Large intestine (tissue), 3 donors: Measurements from ENCODE around the gene TRAPPC3. TPM values are rescaled to one million over a fixed set of nuclear protein-coding genes. Genes with fewer than 3 reads are reported as not detected.

Experiments used
- DNase-seq, 2 donors: peaks; one replicate each; pipeline versions ENCODE4 v3.0.0 to v3.0.0-alpha.2; 2013
- H3K27ac ChIP-seq: one replicate; pipeline ENCODE4 v1.5.1; 2013; ENCODE audit warnings: low read length
- H3K27me3 ChIP-seq: 2 replicates; pipeline ENCODE4 v1.6.1; 2013; ENCODE audit warnings: low read length; ENCODE audit not compliant: control insufficient read depth, insufficient read depth
- H3K36me3 ChIP-seq: 2 replicates; pipeline ENCODE4 v1.6.1; 2013; ENCODE audit warnings: low read length; ENCODE audit not compliant: control insufficient read depth, insufficient read depth
- H3K4me1 ChIP-seq: one replicate; pipeline ENCODE4 v1.6.1; 2013; ENCODE audit warnings: low read length; ENCODE audit not compliant: control insufficient read depth, insufficient read depth
- H3K4me3 ChIP-seq: one replicate; pipeline ENCODE4 v1.5.1; 2013; ENCODE audit warnings: low read length
- H3K9me3 ChIP-seq: one replicate; pipeline ENCODE4 v1.6.1; 2013; ENCODE audit warnings: mild to moderate bottlenecking, low read depth, low read length, moderate library complexity; ENCODE audit not compliant: control insufficient read depth
- WGBS: methylation state at CpG from one replicate; pipeline ENCODE4 v1.1.5; 2013; ENCODE audit warnings: low lambda C conversion rate; ENCODE audit not compliant: insufficient coverage; 5-methylcytosine and 5-hydroxymethylcytosine counted together
- polyA plus RNA-seq: library from polyadenylated mRNA; unstranded; fragments of 120-200 nt; gene quantifications from one replicate; pipeline ENCODE4 v1.2.1, GENCODE V29; 2013

The TRAPPC3 gene
- polyA plus RNA-seq, 1 donor = 65.2 TPM

DNA sequence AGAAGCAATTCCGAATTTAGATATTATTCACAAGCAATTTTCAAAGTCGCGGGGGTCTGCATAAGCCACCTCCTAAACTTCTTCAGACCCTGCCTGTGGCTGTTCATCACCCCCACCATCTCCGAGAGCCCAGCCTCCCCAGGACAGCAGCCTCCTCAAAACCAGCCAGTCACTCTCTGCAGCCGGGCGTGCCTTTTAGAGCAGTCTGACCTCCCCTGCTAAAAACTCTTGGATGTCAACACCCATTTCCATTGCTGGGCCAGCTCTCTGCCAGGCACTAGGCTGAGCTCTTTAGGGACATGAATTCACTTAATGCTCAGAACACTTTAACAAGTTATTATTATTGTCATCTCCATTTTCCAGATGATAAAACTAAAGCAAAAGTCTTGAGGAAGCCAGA is 48.9 kb downstream of the TRAPPC3 start:
- DNase-seq = no peak
- no CpG with 5 or more reads among the region's 6 CpGs for WGBS
- Histone ChIP-seq H3K9me3 (peaks cover 4% of the 10 kb centered on the region), H3K4me3 (no peak overlapping the region), H3K27ac (no peak overlapping the region), H3K36me3 (peaks cover 13% of the 10 kb centered on the region), H3K4me1 (peaks cover 16% of the 10 kb centered on the region), H3K27me3 (no peaks in the 10 kb centered on the region)

- no peak overlapping the region for H3K4me3 ChIP-seq
- H3K36me3 ChIP-seq = peaks cover 16% of the 10 kb centered on the region
- peaks cover 16% of the 10 kb centered on the region for H3K4me1 ChIP-seq
- H3K27me3 ChIP-seq = no peaks in the 10 kb centered on the region
- peak; percentile 62 to 63 for DNase-seq
- H3K27ac ChIP-seq = no peak overlapping the region
- H3K9me3 ChIP-seq = peaks cover 4% of the 10 kb centered on the region
- no CpG with 5 or more reads among the region's 18 CpGs for WGBS
These were observed 49.5 kb downstream of the TRAPPC3 start for GRCh38 chr1:36099681-36100341.

- no CpG with 5 or more reads among the region's 13 CpGs for WGBS
- peaks cover 26% of the 10 kb centered on the region for H3K36me3 ChIP-seq
- H3K4me1 ChIP-seq = peaks cover 16% of the 10 kb centered on the region
- H3K9me3 ChIP-seq = peaks cover 4% of the 10 kb centered on the region
- H3K4me3 ChIP-seq = no peak overlapping the region
- no peaks in the 10 kb centered on the region for H3K27me3 ChIP-seq
- no peak for DNase-seq
- no peak overlapping the region for H3K27ac ChIP-seq
These were observed 50.5 kb downstream of the TRAPPC3 start for GRCh38 chr1:36098650-36099365.

DNA sequence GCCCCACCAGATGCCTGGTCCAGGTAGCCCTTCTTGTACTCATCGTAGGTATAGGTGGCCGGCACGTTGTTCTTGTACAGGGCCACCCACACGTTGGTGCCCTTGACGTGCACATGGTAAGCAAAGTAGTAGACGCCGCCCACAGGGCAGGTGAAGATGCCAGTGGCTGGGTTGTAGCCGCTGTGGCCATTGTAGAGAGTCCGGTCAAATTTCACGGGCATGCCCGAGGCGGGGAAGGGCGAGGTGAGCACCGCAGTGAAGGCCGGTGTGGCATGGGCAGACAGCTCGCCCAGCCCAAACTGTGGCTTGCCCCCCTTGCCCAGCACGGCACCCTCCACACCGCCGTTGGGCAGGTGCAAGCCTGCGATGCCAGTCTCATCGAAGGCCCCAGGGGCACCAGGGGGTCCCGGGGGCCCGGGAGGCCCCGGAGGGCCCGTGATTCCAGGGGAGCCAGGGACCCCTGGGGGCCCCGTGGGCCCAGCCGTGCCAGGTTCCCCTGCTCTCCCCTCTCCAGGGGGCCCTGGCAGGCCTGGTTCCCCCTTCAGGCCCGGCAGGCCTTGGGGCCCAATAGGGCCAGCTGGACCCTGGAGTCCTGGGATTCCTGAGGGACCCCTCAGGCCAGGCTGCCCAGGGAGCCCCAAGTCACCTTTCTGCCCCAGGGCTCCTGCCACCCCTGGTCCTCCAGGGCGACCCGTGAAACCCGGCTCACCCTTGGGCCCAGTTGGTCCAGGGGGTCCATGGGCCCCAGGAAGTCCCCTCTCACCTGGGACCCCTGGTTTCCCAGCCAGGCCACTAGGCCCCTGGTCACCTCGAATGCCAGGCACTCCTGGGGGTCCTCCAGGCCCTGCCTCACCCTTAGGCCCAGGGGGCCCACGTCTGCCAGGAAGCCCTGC is 51.3 kb downstream of the TRAPPC3 start:
- Histone ChIP-seq H3K27me3 (no peaks in the 10 kb centered on the region), H3K9me3 (peaks cover 4% of the 10 kb centered on the region), H3K27ac (no peak overlapping the region), H3K36me3 (peaks cover 35% of the 10 kb centered on the region), H3K4me3 (no peak overlapping the region), H3K4me1 (peaks cover 16% of the 10 kb centered on the region)
- WGBS = no CpG with 5 or more reads among the region's 33 CpGs
- DNase-seq = no peak

DNA sequence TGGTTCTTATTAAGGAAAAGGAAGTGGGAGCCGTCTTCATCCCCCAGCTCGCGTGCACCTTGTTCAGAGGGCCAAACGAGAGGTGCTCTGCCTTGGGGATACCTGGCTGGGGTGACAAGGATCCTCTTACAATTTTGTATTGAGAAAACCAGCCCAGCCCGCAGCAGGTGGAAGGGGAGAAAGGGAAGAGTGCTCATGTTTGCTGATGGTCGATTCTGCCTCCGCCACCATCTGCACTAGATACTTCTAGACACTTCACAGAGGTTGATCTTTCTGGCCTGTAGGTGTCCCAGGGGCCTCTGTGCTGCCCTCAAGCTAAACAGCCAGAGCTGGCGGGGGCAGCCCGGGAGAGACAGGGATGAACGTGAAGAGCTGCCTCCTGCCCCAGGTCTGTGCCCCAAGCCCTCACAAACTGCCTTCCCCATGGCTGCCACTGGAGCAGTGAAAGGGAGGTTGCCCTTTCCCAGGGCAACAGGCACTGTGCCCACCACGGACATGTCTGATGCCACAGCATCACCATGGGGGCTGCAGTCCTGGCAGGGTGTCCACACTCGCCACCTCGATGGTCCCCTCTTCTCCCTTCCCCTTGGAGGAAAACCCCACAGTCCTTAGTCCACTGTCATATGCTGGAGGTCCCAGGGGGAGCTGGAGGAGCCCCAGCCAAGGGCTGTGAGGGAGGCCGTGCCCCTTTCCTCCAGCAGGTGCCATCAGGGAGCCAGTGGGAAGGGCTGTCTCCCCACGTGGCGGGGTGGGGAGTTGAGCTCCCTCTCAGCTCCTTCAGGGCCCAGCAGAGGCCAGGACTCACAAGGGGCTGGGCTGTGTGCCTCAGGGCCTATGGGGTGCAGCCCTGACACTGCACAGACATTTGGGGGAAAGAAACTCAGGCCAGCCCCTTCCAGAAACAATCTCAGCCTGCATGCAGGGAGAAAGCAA is 52.5 kb downstream of the TRAPPC3 start:
- Histone ChIP-seq H3K27ac (no peak overlapping the region), H3K9me3 (peaks cover 4% of the 10 kb centered on the region), H3K4me3 (no peak overlapping the region), H3K27me3 (no peaks in the 10 kb centered on the region), H3K4me1 (peaks cover 16% of the 10 kb centered on the region), H3K36me3 (peaks cover 47% of the 10 kb centered on the region)
- no peak for DNase-seq
- WGBS = no CpG with 5 or more reads among the region's 16 CpGs

DNA sequence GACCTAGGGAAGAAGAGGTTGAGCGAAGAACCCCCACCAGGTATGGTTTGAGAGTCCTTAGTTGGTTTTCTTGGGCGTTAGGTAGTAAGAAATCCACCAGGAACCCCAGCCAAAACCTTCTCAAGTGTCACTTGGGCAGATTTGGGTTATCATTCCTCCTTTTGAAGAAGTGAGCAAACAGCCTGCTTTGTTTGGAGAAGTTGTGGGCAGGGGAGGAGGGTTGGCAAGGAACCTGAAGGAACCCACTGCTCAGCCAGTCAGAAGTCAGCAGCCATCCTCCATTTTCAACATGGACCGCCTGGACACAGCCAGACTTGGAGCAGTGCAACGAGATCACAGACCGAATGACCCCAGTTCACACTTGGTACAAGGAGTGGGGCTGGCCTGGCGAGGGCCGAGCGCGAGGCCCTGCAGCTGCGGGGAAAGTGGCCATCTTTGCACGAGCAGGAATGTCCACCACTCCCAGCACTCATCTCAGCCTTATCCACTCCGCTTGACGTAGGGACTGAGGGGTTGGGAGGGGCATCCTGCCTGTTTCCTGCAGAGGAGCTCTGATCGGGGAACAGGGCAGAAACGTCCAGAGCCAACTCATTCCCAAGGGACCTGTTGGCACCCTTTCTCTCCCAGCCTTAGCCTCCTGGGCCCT is 53.4 kb downstream of the TRAPPC3 start:
- Histone ChIP-seq H3K4me3 (no peak overlapping the region), H3K9me3 (peaks cover 4% of the 10 kb centered on the region), H3K27me3 (no peaks in the 10 kb centered on the region), H3K36me3 (peaks cover 56% of the 10 kb centered on the region), H3K4me1 (peaks cover 16% of the 10 kb centered on the region), H3K27ac (no peak overlapping the region)
- no peak for DNase-seq
- no CpG with 5 or more reads among the region's 15 CpGs for WGBS

- no peaks in the 10 kb centered on the region for H3K27me3 ChIP-seq
These were observed 54.6 kb downstream of the TRAPPC3 start for GRCh38 chr1:36094621-36095061.

GRCh38 chr1:36093929-36094328 is 55.4 kb downstream of the TRAPPC3 start:
- Histone ChIP-seq H3K36me3 (peaks cover 57% of the 10 kb centered on the region), H3K4me3 (no peak overlapping the region), H3K27ac (no peak overlapping the region), H3K4me1 (peaks cover 13% of the 10 kb centered on the region), H3K27me3 (no peaks in the 10 kb centered on the region), H3K9me3 (no peaks in the 10 kb centered on the region)
- DNase-seq = no peak
- no CpG with 5 or more reads among the region's 3 CpGs for WGBS

More at GRCh38 chr1:36094621-36095061, 54.6 kb downstream of the TRAPPC3 start:
- Histone ChIP-seq H3K4me3 (no peak overlapping the region), H3K27ac (no peak overlapping the region), H3K9me3 (peaks cover 4% of the 10 kb centered on the region), H3K4me1 (peaks cover 20% of the 10 kb centered on the region), H3K36me3 (peaks cover 57% of the 10 kb centered on the region)
- no CpG with 5 or more reads among the region's 8 CpGs for WGBS
- DNase-seq = no peak

GRCh38 chr1:36093226-36093625 is 56.1 kb downstream of the TRAPPC3 start:
- Histone ChIP-seq H3K4me1 (peaks cover 12% of the 10 kb centered on the region), H3K4me3 (no peak overlapping the region)
- no peak for DNase-seq

More at GRCh38 chr1:36093226-36093625, 56.1 kb downstream of the TRAPPC3 start:
- Histone ChIP-seq H3K36me3 (peaks cover 57% of the 10 kb centered on the region), H3K9me3 (peaks cover 4% of the 10 kb centered on the region), H3K27ac (no peak overlapping the region), H3K27me3 (no peaks in the 10 kb centered on the region)
- WGBS = no CpG with 5 or more reads among the region's 7 CpGs
